ENCODE data around the gene TRERF1. TPM values are rescaled to one million over a fixed set of nuclear protein-coding genes. Genes with fewer than 3 reads are reported as not detected.

Gene TRERF1
- total RNA-seq, 4 donors from 2014 or later = 3.3 to 16.3 (median 7.2) TPM

GRCh38 chr6:42176981-42177380 lies 274.7 kb downstream of the TRERF1 start:
- DNase-seq = no peak
- no peaks in the 10 kb centered on the region for H3K36me3 ChIP-seq
- TF ChIP-seq POLR2A (IDR thresholded peaks at IDR 0.05) (no peak), CTCF (IDR thresholded peaks at IDR 0.05) (no peak)
- no peaks in the 10 kb centered on the region for H3K4me1 ChIP-seq
- H3K4me3 ChIP-seq = no peak overlapping the region
- intact Hi-C loops (cut with DNase I; ENCODE audit: low total_unique reads) = no loop called here
- H3K9me3 ChIP-seq = no peaks in the 10 kb centered on the region
- H3K27me3 ChIP-seq = no peaks in the 10 kb centered on the region
- H3K27ac ChIP-seq = no peak overlapping the region

GRCh38 chr6:42175860-42176259 lies 275.9 kb downstream of the TRERF1 start:
- no peaks in the 10 kb centered on the region for H3K4me1 ChIP-seq
- TF ChIP-seq CTCF (IDR thresholded peaks at IDR 0.05) (no peak), POLR2A (IDR thresholded peaks at IDR 0.05) (no peak)
- no peaks in the 10 kb centered on the region for H3K36me3 ChIP-seq
- DNase-seq = no peak
- no peaks in the 10 kb centered on the region for H3K27me3 ChIP-seq
- intact Hi-C loops (cut with DNase I; ENCODE audit: low total_unique reads) = no loop called here
- H3K4me3 ChIP-seq = no peak overlapping the region
- H3K27ac ChIP-seq = no peak overlapping the region
- H3K9me3 ChIP-seq = no peaks in the 10 kb centered on the region

Other genes with a start within 250 kb of the TRERF1 start
- gene MRPS10, start 234.1 kb downstream of the TRERF1 start, total RNA-seq = 10 to 100 TPM in 3 of 4 donors, 1 to 10 TPM in 1; 7.6 to 52.8 (median 22.2) TPM
- 10 to 100 TPM; 13.2 to 44.2 (median 29.5) TPM for gene UBR2, start 112.1 kb upstream of the TRERF1 start, total RNA-seq